WTC11 (cell line): ENCODE results near the gene CCNJL.

Experiments used
- FOXP1 ChIP-seq: sonication (generic); formaldehyde crosslinking; IDR thresholded peaks from 2 replicates; pipeline ENCODE4 v1.8.0; 2022; ENCODE audit warnings: missing genetic modification reagents, mild to moderate bottlenecking, moderate library complexity, borderline replicate concordance
- TCF7 ChIP-seq: sonication (generic); formaldehyde crosslinking; IDR thresholded peaks from 2 replicates; pipeline ENCODE4 v1.8.0; 2022; ENCODE audit warnings: mild to moderate bottlenecking, low read depth, missing genetic modification reagents, moderate library complexity
- ZNF423 ChIP-seq: fragments of 250-450 bp; sonication (Bioruptor Pico); IDR thresholded peaks from 2 replicates; pipeline ENCODE4 v2.1.2; 2022; ENCODE audit warnings: mild to moderate bottlenecking, moderate library complexity
- TF ChIP-seq, protein P1 (sequence below): sonication (generic); formaldehyde crosslinking; IDR thresholded peaks from 2 replicates; pipeline ENCODE4 v1.8.1; 2022; ENCODE audit warnings: low read depth, mild to moderate bottlenecking, moderate library complexity, missing genetic modification reagents, borderline replicate concordance
- TF ChIP-seq, protein P2 (sequence below): fragments of 200-600 bp; IDR thresholded peaks from 2 replicates; pipeline ENCODE4 v1.8.0; 2022; ENCODE audit warnings: antibody characterized with exemption

DNA sequence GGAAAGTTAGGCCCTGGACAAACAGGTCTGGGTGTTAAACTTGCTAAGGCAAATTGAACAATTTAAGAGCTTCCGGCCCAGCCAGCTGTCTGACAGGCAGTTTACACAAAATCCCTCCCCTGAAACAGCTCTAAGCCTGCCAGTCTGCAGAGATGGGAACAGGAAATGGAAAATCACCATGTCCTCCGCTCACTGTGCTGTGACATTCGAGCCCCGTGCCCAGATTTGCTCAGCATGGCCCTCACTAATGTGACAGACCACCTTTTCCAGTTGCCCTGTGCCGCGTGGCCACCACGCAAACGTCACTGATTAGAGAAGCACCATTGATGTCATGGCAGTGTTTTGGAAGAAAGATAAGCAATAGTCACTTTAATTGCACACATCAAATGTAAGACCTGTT lies 41.0 kb downstream of the CCNJL start:
- TF ChIP-seq FOXP1 (no peak), TCF7 (CRISPR knock-in tag) (no peak), ZNF423 (CRISPR knock-in tag) (no peak)
- TF ChIP-seq, protein P1, sequence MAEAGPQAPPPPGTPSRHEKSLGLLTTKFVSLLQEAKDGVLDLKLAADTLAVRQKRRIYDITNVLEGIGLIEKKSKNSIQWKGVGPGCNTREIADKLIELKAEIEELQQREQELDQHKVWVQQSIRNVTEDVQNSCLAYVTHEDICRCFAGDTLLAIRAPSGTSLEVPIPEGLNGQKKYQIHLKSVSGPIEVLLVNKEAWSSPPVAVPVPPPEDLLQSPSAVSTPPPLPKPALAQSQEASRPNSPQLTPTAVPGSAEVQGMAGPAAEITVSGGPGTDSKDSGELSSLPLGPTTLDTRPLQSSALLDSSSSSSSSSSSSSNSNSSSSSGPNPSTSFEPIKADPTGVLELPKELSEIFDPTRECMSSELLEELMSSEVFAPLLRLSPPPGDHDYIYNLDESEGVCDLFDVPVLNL (CRISPR knock-in tag): no peak
- TF ChIP-seq, protein P2, sequence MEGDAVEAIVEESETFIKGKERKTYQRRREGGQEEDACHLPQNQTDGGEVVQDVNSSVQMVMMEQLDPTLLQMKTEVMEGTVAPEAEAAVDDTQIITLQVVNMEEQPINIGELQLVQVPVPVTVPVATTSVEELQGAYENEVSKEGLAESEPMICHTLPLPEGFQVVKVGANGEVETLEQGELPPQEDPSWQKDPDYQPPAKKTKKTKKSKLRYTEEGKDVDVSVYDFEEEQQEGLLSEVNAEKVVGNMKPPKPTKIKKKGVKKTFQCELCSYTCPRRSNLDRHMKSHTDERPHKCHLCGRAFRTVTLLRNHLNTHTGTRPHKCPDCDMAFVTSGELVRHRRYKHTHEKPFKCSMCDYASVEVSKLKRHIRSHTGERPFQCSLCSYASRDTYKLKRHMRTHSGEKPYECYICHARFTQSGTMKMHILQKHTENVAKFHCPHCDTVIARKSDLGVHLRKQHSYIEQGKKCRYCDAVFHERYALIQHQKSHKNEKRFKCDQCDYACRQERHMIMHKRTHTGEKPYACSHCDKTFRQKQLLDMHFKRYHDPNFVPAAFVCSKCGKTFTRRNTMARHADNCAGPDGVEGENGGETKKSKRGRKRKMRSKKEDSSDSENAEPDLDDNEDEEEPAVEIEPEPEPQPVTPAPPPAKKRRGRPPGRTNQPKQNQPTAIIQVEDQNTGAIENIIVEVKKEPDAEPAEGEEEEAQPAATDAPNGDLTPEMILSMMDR: no peak
